NCI-H345 treated with DMSO at 0.1 percent for 48 hours (cell line): ENCODE measurements around the gene C19orf81.

Experiments
- DNase-seq: peaks from one replicate; lab custom pipeline; 2025; ENCODE audit not compliant: unreplicated experiment; lab: John Stamatoyannopoulos, UW

Gene C19orf81

DNA sequence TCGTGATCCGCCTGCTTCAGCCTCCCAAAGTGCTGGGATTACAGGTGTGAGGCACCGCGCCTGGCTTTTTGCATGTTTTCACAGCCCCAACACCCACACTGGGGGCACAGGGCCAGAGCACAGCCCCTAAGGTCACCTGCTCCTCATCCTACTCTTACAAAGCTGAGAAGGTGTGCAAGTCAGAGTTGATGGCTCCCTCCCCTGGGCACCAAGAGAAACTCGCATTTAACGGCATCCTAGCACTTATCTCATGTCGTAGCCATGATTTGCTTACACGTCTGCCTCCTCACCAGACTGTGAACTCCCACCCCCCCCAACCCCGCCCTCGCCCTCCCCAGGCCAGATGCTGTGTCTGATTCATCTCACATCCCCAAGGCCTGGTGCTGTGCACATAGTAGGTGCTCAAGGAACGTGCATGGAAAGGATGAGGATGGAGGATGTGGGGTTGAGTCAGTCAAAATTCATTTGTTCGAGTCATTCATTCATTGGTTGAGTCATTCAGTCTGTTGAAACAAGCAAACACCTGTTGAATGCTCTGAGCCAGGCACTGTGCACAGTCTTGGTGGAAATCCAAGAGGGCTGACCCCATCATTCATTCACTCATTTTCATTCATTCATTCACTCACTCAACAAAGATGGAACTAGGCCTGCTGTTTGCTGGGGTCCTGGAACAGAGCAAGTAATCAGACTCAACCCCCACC is 59.1 kb downstream of the C19orf81 start:
- DNase-seq, result no peak
